GM19397 (cell line): ENCODE measurements around the gene TWF2.
"Not testable (repeated sequence)": the region's sequence is repeated elsewhere in the genome, so short reads cannot be mapped to it uniquely, and the experiment has no call there.

Source experiments
- ATAC-seq: cut with Tn5 transposase; IDR thresholded peaks from one replicate; pipeline ENCODE4 v1.9.1; 2021; ENCODE audit warnings: mild to moderate bottlenecking, moderate library complexity; ENCODE audit not compliant: unreplicated experiment

TWF2 gene

DNA sequence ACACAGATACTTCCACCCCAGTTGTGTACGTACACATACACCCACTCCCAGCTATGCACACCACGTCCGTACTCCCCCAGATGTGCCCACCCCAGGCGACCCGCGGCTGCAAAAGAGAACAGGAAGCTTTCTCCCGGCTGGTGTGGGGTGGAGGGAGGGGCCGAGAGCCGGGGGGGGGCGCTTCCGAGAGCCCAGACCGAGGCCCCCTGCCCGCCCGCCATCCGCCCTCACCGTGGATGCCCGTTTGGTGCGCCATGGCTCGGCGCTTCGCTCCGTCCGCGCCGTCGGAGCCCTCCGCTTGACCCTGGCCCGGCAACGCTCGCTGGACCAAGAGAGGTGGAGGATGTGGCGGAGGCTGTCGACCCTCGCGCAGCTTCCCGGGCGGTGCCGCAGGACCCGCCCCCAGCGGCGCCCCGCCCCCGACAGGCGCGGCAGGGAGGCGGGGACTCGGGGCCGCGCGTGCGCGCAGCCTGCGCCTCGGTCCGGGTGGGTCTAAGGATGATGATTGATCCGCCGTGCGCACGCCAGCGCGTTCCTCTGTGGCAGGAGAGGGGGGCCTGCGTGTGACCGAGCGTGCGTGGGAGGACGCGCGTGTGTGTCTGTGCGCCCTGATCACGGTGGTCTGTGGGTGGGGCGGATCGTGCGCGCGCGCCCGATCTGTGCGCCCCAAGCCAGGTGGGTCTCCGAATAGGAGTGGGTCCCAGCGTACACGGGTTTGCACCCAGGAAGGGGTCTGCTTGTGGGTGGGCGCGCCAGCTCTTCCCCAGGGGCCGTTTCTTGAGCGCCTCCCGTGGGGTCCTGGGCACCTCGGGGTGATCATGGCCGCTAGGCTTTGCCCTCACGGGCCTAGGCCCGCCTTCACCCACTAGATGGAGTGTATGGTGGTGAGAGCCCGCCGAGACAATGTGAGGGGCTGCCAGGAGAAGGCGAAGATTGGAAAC, at the start of gene TWF2:
Gene TWF2, minus strand, starts transcription at position 398 of the 941 bp plus-strand sequence. Its CDS starts 142 bp downstream, at position 256.
- ATAC-seq = peak; percentile 79

DNA sequence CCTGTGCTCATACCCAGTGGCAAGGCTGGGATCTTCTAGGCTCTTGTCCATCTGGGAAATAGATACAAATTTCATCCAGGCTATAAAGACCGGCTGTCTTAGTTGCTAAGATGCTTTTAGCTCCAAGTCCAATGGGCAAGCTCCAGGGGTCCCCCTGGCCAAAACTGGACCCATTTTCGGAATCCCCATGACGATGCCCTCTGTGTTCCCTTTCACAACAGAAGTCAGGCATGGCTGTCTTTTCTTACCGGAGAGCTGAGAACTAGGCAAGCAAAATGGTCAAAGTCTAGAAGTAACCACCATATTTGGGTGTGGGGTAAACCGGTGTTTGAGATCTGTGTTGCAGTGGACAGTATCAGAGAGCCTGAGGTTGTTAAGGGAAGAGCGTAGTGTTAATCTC, 49.7 kb upstream of the TWF2 start:
- no peak for ATAC-seq

DNA sequence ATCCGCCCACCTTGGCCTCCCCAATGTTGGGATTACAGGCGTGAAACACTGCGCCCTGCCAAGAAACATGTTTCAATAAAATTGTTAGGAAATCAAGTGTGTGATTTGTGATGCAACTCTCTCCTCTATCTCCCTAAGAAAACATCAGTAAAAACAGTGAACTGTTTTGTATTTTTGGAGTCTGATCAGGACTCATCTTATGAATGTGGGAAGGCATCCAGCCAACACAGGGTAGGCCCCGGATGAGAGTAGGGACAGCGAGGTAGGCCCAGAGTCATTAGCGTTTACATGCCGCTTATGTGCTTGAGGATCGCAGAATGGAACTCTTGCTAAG, 47.8 kb upstream of the TWF2 start:
- no peak for ATAC-seq

DNA sequence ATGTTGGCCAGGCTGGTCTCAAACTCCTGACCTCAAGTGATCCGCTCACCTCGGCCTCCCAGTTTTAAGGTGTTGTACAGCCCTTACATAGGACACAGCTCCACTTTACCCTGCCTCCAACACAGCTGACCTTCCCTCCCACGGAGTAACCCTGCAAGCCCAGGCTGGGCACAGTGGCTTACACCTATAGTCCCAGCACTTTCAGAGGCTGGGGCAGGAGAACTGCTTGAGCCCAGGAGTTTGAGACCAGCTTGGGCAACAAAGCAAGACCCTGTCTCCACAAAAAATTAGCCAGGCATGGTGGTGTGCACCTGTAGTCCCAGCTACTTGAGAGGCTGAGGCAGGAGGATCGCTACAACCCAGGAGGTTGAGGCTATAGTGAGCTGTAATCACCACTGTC, 45.1 kb upstream of the TWF2 start:
- not testable (repeated sequence) for ATAC-seq

DNA sequence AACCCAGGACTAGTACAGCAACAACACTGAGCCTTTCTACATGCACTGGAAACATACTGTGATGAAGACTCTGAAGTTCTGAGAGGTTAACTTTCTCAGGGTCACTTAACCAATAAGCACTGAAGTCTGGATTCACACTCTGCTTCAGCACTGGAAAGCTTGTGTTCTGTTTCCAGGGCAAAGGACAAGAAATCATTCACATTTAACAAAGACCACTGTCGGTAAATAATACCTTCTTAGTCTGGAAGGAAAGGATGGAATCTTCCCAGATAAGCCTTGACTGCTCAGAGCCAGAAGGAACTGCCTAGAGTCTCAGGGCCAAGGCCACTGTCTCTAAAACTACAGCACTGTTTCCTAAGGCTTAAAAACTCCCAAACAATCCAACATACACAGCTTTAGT, 44.3 kb upstream of the TWF2 start:
- ATAC-seq = no peak

DNA sequence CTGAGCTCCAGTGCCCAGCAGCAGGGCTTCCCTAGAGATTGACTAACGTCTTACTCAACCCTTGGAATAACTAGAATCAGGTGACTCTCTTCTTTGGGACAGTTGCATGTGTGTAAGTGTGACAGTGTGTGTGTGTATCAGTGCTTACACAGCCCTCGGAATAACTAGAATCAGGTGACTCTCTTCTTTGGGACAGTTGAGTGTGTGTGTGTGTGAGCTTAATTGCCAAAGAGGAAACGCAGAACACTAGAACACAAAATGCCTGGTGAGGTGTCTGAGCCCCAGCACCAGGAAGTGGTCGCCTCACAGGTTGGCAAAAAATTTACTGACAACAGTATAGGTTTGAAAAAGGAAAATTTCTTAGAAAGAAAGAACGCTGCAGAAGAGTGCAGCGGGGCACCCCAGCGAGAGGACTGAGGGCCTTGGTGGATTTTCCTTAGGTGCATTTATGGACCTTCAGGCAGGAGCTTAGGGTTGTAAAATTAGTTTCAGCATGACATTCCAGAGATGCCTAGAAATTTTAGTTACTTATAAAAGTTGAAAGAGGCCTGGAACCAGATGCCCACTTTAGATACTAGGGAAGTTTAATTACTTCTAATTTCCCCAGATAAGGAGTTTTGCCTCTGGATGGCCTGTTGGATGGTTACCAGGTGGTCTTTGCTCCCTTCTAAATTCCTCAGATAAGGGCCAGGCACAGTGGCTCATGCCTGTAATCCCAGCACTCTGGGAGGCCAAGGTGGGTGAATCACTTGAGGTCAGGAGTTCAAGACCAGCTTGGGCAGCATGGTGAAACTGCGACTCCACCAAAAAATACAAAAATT, 43.2 kb upstream of the TWF2 start:
- ATAC-seq = no peak

DNA sequence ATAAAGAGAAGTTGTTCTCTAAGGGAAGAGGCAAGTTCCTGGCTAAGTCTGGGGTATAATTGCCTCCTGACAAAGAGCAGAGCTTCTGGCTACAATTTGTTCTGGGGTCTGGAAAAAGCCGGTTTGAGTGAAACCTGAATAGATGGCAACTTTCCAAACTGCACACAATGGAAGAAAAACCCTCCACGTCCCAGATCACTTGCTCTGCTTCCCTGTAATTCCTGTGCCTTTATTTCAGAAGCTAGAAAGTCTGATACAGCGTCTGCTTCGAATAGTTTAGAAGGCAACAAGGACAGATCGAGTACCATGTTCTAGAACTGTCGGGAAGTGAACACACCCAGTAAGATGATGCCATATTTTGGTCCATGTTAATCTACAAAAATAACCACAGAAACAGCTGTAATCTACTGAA, 41.1 kb upstream of the TWF2 start:
- no peak for ATAC-seq

DNA sequence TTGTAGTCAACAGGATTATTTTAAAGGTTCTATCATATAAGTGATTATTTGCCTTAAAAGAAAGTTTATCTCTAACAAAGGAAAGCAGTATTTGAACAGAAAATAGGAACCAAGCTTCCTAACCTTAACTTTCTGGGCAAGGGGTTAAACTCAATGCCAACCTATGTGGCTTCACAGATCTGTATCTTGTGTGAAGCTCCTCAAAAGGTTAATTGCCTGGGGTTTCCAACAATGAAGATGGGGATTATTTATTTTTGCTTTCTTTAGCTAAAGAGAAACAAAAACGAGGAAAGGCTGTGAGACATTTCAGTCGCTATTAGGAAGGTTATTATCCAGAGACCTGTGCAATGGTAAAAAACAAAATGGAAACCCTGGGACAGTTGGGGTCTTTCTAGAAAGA, 40.6 kb upstream of the TWF2 start:
- no peak for ATAC-seq

DNA sequence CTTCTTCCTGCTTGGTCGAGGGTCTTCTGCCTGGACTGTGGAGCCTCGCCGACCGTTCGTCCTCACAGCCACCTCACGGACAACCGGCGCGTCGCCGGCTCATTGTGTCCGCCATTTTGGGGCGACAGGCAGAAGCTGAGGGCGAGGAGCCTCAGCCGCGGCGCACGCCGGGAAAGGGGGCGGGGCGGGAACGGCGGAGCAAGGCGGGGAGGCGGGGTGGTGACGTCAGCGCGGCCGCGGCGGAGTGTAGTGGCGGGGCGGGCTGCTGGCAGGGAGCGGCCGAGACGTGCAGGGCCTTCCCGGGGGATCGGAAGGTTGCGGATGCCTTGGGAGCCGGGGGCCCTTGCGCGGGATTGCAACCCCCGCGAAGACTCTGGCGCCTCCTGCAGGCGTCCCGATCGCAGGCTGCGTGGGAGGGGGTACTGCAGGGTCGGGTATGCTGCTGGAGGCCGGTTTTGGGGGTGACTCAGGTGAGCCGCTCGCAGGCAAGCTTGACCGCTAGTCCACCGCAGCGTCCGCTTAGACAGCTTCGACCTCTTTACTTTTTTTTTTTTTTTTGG, 39.6 kb upstream of the TWF2 start, which contains the start of gene WDR82:
Gene WDR82, minus strand, starts transcription at position 140 of the 560 bp plus-strand sequence. CDS start 288 bp downstream, outside the sequence.
- peak; percentile 85 for ATAC-seq

DNA sequence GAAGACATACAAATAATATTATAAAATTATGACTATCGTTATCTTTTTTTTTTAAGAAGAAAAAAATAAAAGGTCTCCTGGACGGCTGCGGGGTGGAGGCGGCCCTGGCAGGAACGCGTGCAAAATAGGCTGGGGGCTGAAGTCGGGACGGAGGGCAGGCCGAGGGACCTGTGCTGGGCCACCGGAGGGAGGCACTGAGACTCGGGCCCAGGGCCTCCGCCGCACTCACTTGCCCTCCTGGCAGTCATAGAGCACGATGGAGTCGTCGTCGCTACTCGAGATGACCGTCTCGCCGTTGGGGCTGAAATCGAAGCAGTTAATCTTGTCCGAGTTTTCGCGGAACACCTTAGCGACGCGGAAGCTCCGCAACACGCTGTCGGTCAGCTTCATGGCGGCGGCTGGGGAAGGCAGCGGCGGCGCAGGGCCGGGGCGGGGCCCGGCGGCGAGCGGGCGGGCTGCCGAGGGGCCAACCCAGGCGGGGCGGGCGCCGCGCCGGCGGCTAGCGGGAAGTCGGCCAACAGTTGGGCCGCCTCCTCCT, 39.1 kb upstream of the TWF2 start:
- peak; percentile 77 for ATAC-seq

DNA sequence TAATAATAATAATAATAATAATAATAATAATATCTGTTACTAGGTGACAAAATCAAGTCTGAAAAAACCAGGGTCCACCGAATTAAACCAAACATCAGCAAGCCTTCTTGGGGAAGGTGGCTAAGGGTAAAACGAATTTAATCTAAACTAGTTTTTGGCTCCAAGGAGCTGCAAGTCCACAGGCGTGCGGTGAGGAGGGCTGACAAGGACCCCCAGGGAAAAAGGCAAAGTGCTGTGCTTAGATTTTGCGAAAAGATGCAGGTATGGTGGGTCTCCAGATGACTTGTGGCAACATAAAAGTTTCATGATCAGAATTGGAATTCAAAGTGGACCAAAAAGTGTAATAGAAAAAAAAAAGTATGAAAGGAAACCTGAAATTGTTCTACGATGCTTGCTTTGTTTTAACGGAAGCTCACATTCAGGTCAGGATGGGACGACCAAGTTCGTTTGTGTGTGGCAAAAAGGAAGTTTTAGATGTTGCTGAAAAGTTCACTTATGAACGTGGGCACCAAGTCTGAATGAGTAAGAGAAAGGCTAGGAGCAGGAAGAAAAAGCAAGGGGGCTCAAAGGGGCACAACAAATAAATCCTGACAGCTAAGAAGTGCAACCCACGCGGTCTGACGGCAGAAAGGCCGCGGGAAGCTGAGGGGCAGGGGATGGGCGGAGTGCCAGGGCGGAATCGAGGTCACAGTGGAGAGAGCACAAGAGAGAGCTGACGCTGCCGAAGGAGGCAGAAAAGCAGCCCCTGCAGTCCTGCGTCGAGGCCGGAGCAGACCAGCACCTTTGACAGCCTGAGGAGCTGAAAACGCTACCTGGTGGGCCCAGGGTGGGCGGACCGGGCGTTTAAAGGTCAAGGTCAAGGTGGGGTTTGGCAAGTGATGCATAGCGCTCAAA, 38.4 kb upstream of the TWF2 start:
- peak; percentile 16 for ATAC-seq

DNA sequence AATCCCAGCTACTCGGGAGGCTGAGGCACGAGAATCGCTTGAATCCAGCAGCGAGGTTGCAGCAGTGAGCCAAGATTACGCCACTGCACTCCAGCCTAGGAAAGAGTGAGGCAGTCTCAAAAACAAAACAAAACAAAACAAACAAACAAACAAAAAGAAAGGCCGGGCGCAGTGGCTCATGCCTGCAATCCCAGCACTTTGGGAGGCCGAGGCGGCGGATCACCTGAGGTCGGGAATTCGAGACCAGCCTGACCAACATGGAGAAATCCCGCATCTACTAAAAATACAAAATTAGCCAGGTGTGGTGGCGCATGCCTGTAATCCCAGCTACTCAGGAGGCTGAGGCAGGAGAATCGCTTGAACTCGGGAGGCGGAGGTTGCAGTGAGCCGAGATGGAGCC, 35.8 kb upstream of the TWF2 start:
- not testable (repeated sequence) for ATAC-seq

DNA sequence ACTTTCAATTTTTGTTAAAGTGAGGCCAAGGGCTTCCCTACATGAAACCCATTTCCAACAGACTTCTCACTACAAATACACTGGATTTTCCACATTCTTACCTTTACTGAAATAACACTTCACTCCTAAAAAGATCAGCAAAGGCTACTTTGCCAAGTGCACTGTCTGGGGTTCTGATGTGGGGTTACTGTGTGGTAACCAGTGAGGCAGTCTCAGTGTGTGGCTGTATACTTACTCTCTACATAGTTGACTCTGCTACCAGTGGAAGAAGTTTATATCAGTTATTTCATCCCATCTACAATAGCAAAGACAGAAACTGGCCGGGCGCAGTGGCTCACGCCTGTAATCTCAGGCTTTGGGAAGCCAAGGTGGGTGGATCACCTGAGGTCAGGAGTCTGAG, 33.9 kb upstream of the TWF2 start:
- ATAC-seq = no peak

DNA sequence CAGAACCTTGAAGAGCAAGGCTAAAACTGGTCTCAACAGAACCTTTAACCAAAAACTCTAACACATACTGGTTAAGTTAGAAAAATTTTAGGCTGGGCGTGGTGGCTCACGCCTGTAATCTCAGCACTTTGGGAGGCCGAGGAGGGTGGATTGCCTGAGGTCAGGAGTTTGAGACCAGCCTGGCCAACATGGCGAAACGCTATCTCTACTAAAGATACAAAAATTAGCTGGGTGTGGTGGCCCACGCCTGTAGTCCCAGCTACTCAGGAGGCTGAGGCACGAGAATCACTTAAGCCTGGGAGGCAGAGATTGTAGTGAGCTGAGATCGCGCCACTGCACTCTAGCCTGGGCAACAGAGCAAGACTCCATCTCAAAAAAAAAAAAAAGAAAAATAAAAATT, 33.2 kb upstream of the TWF2 start:
- not testable (repeated sequence) for ATAC-seq

DNA sequence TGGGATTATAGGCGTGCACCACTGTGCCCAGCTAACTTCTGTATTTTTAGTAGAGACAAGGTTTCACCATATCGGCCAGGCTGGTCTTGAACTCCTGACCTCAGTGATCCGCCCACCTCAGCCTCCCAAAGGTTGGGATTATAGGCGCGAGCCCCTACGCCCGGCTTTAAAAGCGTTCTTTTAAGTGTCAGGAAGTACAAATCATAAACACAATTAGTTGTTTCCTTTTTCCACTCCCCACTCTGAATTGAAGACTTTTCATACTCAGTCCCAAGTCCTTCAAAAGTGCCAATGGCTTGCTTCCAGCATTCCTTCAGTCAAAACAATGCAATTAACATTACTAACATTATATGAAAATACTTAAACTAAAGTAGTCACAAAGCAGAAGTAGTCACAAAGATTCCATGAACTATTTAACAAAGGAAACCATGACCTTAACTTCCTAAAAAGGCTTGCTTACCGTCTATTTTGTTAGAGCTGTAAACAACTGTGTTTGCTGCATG, 31.3 kb upstream of the TWF2 start:
- no peak for ATAC-seq

DNA sequence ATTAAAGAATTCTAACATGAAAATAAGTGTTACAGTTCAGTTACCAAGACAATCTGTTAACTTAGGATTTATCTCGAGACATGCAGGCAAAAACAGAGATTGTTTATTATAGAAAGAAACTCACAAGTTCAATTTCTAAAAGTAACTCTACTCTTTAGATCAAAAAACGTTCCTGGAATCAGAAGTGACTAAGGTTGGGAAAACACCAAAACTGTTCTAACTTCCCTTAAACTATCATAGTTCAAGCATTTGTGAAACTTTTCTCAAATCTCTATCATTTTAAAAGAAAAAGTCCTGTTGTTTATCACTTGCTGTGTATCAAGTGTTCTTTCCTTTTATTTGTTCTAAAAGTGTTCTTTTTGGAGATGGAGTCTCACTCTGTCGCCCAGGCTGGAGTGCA, 30.8 kb upstream of the TWF2 start:
- ATAC-seq = no peak

DNA sequence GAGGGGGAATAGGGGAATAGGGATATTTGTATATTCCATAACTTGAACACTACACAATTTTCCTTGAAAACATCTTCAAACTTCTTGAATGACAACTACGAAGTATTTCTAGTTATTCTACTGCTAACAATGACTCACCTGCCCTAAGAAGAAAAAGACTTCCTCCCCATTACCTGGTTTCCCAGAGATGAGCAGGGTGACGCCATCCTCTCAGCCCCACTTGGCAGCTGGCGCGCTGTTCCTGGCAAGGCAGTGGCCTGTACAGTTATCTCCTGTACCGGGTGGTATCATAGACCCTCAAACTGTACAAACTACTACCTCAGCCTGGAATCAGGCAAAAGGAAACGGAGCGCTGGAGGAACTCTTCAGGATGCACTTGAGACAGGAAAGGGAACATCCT, 29.1 kb upstream of the TWF2 start:
- ATAC-seq = no peak

DNA sequence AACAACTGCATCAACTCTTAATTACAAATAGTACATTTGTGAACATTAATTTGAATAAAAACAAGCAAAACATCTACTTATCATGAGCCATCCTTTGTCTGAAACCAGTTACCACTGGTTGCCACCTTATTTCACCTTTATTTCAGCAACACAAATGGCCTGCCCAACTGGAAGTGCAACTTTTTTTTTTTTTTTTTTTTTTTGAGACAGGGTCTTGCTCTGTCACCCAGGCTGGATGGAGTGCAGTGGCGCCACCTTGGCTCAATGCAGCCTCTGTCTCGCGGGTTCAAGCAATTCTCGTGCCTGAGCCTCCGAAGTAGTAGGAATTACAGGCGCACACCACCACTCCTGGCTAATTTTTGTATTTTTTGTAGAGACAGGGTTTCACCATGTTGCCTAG, 26.4 kb upstream of the TWF2 start:
- ATAC-seq = no peak

DNA sequence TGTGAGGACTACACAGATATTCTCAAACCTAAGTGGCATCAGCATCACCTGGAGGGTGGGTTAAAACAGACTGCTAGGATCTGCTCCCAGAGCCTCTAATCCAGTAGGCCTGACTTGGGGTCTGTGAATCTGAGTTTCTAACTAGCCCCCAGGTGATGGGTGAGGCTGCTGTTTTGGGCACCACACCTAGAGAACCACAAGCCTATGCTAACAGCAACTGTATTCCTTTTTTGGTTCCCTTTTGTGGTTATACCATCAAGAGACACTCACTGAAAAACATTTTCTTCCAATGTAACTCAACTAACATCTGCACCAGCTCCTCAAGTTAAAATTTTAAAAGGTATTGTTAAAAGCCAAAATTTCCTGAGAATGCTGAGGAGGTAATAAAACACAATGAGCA, 23.5 kb upstream of the TWF2 start:
- ATAC-seq = no peak

DNA sequence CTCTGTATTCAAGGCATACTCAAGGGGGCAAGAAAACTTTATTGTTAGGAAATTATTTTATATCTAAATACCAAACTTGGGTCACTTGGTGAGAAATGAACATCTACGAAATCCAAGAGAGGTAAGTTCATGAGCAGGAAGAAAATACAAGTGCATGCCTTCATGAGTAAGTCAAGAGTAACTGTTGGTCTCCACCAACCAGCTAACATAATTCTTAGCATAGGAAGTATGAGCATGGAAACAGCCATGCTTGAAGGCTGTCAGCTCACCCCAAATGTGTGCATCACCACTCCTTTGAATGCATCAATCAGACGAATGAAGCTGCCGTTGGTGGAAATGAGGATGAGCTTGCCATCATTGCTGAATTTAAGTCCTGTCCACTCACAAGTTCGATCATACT, 20.5 kb upstream of the TWF2 start:
- ATAC-seq = no peak
